22Rv1 (cell line): ENCODE results near the gene GABBR2.

Experiments
- CTCF ChIP-seq: fragments of 450-650 bp; IDR thresholded peaks from 2 replicates; pipeline ENCODE4 v1.5.1; 2017; ENCODE audit warnings: mild to moderate bottlenecking
- ZFX ChIP-seq: fragments of 450-650 bp; IDR thresholded peaks from 2 replicates; pipeline ENCODE4 v1.6.1; 2017; ENCODE audit warnings: antibody characterized with exemption, borderline replicate concordance

DNA sequence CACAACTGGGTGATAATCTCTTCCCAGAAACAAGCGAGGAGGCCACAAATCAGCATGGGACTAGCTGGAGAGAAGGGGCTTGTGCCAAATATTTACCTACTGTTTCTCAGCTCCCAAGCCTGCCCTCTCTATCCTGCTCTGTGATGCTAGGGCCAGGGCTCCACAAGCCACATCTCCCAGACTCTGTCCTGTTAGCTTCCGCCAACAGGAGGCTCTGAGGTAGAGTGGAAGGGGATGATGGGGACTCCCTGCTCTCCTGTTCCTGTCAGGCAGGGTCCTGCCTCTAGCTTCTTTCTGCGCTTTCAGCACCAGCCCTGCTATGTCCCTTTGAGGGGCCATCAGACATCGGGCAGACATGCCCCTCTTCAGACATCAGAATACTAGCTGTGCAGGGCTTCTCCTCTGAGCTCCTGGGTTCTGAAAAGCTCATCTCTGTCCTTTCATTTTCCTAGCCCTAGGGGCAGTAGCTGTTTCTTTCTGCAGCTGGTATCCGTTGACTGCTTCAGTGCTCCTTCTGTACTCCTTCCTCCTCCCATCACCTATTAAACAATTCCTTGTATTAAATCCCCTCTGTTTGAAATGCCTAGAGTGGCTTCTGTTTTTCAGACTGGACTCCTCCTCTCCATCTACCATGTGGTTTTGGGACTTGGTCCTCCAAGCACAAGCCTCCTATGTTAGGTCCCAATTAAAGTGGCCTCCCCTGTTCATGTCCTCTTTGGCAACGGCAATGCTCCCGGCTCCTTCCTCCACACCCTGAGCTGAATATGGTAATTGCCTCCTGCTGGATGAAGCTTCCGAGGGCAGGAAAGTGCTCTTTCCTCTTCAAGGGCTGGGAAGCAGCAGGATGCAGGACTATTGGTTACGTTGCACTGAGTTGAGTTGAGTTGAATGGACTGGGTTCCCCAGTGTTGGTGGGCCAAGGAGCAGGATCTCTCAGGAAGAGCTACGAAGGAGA, 292.2 kb downstream of the GABBR2 start:
- no peak for TF ChIP-seq CTCF
- TF ChIP-seq ZFX = no peak
